Activated CD8-positive, alpha-beta T cell treated with anti-CD3 and anti-CD28 coated beads for 36 hours (primary cell): ENCODE measurements around the gene TMEFF2. TPM values are rescaled to one million over a fixed set of nuclear protein-coding genes. Genes with fewer than 3 reads are reported as not detected.

Source experiments
- ATAC-seq: fragments of 200-7000 bp; cut with Tn5 transposase; one replicate; pipeline ENCODE4 v1.10.0; 2021; ENCODE audit warnings: mild to moderate bottlenecking, moderate library complexity
- CTCF ChIA-PET: fragments of 350-600 bp; sonication (Branson Sonifier 250); formaldehyde crosslinking; loops from one replicate; lab custom pipeline; 2021; ENCODE audit warnings: antibody characterized with exemption; lab: Charles Lee
- POLR2A ChIA-PET: fragments of 350-600 bp; sonication (Branson Sonifier 250); formaldehyde crosslinking; loops from one replicate; lab custom pipeline; 2021; ENCODE audit warnings: antibody characterized with exemption; lab: Charles Lee
- DNase-seq: peaks from one replicate; pipeline ENCODE4 v3.0.0-alpha.2; 2020
- H3K27ac Mint-ChIP-seq: one replicate; pipeline ENCODE4 v1.8.0; 2021; ENCODE audit warnings: mild to moderate bottlenecking, mixed read lengths
- H3K27me3 Mint-ChIP-seq: one replicate; pipeline ENCODE4 v1.8.0; 2021; ENCODE audit warnings: mixed read lengths
- H3K36me3 Mint-ChIP-seq: one replicate; pipeline ENCODE4 v1.8.0; 2021; ENCODE audit warnings: low read depth, mixed read lengths
- H3K4me1 Mint-ChIP-seq: one replicate; pipeline ENCODE4 v1.8.0; 2021; ENCODE audit warnings: low read depth, mixed read lengths
- H3K4me3 Mint-ChIP-seq: one replicate; pipeline ENCODE4 v1.8.0; 2021; ENCODE audit warnings: mild to moderate bottlenecking, moderate library complexity, mixed read lengths
- H3K9me3 Mint-ChIP-seq: one replicate; pipeline ENCODE4 v1.8.0; 2021; ENCODE audit warnings: mixed read lengths
- CTCF ChIP-seq: fragments of 200-600 bp; IDR thresholded peaks from one replicate; pipeline ENCODE4 v1.8.0; 2022; ENCODE audit warnings: antibody characterized with exemption, mild to moderate bottlenecking
- intact Hi-C: fragments of 100-400 bp; cut with micrococcal nuclease; formaldehyde crosslinking; loops from one replicate; pipeline ENCODE4 v1.10.0; 2022
- total RNA-seq, 2 experiments: library from RNA; stranded (reverse); gene quantifications; one replicate each; pipeline ENCODE4 v1.2.3, GENCODE V29; 2021

TMEFF2 gene
- total RNA-seq, 2 experiments from 2014 or later = not detected

GRCh38 chr2:191920502-191920901, 274.2 kb downstream of the TMEFF2 start:
- Mint-ChIP-seq H3K36me3 (no peaks in the 10 kb centered on the region), H3K9me3 (no peaks in the 10 kb centered on the region), H3K4me3 (no peak overlapping the region), H3K27me3 (peaks cover 3% of the 10 kb centered on the region), H3K27ac (no peak overlapping the region), H3K4me1 (no peaks in the 10 kb centered on the region)
- ChIA-PET POLR2A (no interaction called here), CTCF (no interaction called here)
- ATAC-seq (no peak), DNase-seq (no peak)
- intact Hi-C loops = no loop called here
- no peak for TF ChIP-seq CTCF

GRCh38 chr2:191917967-191918651, 276.6 kb downstream of the TMEFF2 start:
- Mint-ChIP-seq H3K36me3 (no peaks in the 10 kb centered on the region), H3K9me3 (no peaks in the 10 kb centered on the region), H3K27me3 (peaks cover 3% of the 10 kb centered on the region), H3K27ac (no peak overlapping the region), H3K4me3 (no peak overlapping the region), H3K4me1 (no peaks in the 10 kb centered on the region)
- ATAC-seq (no peak), DNase-seq (no peak)
- CTCF ChIA-PET = no interaction called here
- TF ChIP-seq CTCF = no peak
- POLR2A ChIA-PET = interaction anchor here (1.0 kb wide), 1 partner anchor 11 kb away, joined by 3 read pairs; no protein-coding TSS in a partner anchor
- intact Hi-C loops = no loop called here

GRCh38 chr2:191917430-191917881, 277.3 kb downstream of the TMEFF2 start:
- intact Hi-C loops = no loop called here
- no peak for DNase-seq
- ChIA-PET CTCF (no interaction called here), POLR2A (interaction anchor here (1.0 kb wide), 1 partner anchor 10 kb away, joined by 3 read pairs; no protein-coding TSS in a partner anchor)
- no peak overlapping the region for H3K4me3 Mint-ChIP-seq
- no peak for TF ChIP-seq CTCF
- no peak overlapping the region for H3K27ac Mint-ChIP-seq
- H3K27me3 Mint-ChIP-seq = peaks cover 2% of the 10 kb centered on the region
- no peaks in the 10 kb centered on the region for H3K9me3 Mint-ChIP-seq
- no peaks in the 10 kb centered on the region for H3K36me3 Mint-ChIP-seq
- no peaks in the 10 kb centered on the region for H3K4me1 Mint-ChIP-seq
- no peak for ATAC-seq

- intact Hi-C loops = no loop called here
- no peak for ATAC-seq
Observed at GRCh38 chr2:191916826-191917225, 277.9 kb downstream of the TMEFF2 start.

More at GRCh38 chr2:191916826-191917225, 277.9 kb downstream of the TMEFF2 start:
- POLR2A ChIA-PET = no interaction called here
- H3K9me3 Mint-ChIP-seq = no peaks in the 10 kb centered on the region
- TF ChIP-seq CTCF = no peak
- CTCF ChIA-PET = no interaction called here
- H3K4me3 Mint-ChIP-seq = no peak overlapping the region
- H3K4me1 Mint-ChIP-seq = no peaks in the 10 kb centered on the region
- no peaks in the 10 kb centered on the region for H3K36me3 Mint-ChIP-seq
- peaks cover 2% of the 10 kb centered on the region for H3K27me3 Mint-ChIP-seq
- DNase-seq = no peak
- H3K27ac Mint-ChIP-seq = no peak overlapping the region
